NCI-H128 (cell line): ENCODE measurements around the gene HES3.

ENCODE experiments used
- DNase-seq: peaks from one replicate; lab custom pipeline; 2025; ENCODE audit not compliant: unreplicated experiment; lab: John Stamatoyannopoulos, UW

Gene HES3

GRCh38 chr1:6260961-6261614 lies 17.1 kb downstream of the HES3 start, which contains the start of gene GPR153:
Gene GPR153, minus strand, starts transcription at chr1:6261098. Its CDS starts 6,193 bp downstream, at chr1:6254905.
- no peak for DNase-seq

DNA sequence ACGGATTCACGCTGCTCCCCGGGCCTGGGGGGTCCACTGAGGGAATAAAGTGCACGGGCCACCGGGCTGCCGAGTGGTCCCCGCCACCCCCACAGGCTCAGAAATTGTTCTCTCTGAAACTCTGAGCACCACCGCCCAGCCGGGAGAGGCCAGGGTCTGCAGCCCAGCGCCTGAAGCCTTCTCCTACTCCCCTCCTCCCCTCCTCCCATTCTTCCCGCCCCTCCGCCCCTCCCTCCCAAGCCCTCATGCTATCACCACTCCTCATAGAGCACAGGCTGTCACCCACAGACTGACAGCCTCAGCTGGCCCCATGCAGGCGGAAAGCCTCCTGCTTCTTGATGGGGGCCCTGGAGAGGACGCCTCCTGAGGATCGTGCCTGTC lies 17.6 kb downstream of the HES3 start:
- DNase-seq, result no peak

- no peak for DNase-seq
Measured at GRCh38 chr1:6262555-6263420, 18.8 kb downstream of the HES3 start.

DNA sequence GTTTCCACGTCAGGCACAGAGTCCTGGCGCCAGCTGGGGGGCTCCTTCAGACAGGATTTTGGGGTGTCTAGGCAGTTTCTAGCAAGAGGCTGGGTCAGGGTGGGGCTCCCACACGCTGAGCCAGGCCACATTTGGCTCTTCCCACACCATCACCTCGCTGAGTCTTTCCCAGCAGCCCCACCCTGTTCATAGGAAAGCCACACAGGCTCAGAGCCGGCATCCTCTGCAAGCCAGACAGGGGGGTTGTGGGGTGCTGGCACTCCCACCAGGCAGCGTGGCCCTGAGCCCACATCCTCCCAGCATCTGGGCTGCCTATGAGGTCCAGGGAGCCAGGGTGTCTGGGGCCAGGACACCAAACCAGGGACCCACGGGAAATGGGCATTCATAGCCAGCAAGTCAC lies 19.7 kb downstream of the HES3 start:
- DNase-seq, result no peak

GRCh38 chr1:6265151-6265550 lies 21.2 kb downstream of the HES3 start:
- no peak for DNase-seq

GRCh38 chr1:6266641-6267040 lies 22.7 kb downstream of the HES3 start:
- no peak for DNase-seq

DNA sequence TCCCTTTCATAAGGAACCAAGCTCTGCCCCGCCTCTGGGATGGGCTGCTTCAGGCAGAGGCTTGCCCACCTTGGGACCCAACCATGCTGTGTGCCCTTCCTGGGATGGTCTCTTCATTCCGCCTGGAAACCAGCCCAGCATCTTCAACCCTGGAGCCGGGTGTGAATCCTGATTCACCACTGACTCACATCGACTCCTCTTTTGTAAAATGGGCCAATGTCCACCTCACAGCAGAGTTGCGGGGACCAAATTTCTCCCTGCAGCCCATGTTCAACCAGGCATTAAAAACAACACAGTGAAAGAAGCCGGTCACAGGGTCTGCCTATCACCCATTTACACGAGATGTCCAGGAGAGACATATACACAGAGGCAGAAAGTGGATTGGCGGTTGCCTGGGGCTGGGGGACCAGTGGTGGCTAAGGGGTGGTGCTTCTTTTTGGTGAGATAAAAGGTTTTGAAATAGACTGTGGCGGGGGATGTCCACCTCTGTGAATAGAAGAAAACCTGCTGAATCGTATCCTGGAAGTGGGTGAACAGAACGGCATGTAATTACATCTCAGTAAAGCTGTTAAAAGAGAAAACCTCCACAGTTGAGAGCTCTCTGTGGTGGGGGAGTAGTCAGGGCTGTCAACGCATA lies 23.8 kb downstream of the HES3 start:
- DNase-seq, result no peak

DNA sequence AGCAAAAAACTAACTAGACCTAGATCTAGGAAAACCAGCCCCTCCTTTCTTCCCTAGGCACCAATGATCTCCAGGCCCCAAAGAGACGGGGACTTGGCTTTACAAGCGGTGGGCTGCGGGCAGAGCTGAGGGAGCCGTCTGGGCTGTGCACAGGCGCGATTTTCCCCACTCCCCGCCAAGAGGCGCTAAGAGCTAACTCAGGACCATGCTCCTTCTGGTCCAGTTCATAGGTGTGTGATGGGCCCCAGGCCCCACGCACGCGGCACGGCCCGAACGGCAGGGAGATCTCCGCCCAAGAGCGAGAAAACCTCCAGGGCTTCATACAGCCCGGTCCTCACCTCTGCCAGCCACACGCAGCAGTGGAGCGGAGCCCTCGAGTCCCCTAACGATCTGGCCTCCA lies 24.4 kb downstream of the HES3 start:
- DNase-seq, result no peak

DNA sequence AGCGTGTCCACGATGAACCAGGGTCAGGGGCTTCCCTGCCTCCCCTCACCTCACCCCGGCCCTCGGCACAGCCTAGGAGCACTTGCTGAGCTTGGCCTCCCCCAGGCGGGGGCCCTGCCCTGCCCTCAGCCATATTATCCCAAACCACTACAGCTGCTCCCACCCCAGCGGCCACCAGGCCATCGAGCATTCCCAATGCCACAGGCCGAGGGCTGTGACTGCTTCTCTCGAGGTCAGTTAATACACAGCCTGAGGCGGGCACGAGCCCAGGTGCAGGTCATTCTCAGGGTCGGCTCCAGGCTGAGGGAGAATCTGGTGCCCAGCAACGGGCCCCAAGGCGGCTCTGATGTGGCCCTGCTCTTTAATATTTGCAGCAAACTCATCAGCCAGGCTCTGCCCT lies 25.3 kb downstream of the HES3 start:
- no peak for DNase-seq

DNA sequence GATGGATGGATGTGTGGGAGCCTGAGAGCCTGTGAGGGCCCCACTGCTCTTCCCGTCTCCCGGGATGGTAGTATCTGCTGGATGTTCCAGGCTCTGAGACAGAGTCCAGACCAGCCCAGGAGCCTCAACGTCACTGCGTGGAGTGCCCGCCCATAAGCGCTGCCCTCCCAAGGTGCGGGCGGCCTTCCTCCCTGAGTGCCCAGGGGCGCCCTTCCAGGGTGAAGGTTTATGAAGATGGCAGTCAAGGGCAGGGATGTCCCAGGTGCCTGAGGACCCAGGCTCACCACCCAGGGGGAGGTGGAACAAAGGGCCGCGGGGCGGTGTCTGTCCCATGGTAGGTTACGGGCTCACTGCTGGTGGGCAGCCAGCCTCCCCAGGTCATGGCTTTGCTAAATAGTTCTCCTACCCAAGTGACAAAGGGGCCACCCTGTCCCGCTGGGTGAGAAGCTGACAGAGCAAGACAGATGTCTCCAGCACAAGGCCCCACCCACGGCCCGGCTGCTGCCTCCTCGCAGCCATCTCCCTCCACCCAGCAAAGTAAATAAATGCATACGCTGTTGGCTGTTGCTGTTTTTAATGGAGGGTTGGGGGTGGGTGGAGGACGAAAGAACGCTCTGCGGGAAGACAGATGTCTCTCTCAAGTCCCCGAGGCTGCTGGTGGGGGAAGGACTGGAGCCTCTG lies 25.9 kb downstream of the HES3 start:
- DNase-seq, result no peak

GRCh38 chr1:6270401-6270800 lies 26.4 kb downstream of the HES3 start:
- DNase-seq, result no peak

GRCh38 chr1:6271006-6271405 lies 27.0 kb downstream of the HES3 start:
- no peak for DNase-seq

GRCh38 chr1:6271554-6271953 lies 27.6 kb downstream of the HES3 start:
- DNase-seq, result no peak

GRCh38 chr1:6272452-6272851 lies 28.5 kb downstream of the HES3 start:
- DNase-seq, result no peak

DNA sequence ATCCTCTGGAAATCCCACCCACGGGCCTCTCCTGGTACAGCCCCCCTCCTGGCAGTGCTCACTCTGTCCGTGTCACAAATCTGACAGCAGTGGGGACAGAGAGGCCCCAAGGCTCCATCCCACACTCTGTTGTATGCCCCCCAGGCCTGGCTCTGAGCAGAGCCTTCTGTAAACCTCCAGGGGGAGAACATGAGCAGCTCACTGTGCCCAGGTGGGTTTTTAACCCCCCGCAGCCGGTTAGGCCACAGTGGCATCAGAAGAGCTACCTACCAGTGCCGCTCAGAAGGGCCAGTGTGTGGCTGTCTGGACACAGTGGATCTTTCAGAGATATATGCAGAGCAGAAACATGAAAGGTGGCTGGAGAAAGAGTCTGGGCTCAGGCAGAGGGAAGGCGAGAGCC lies 28.9 kb downstream of the HES3 start:
- no peak for DNase-seq

DNA sequence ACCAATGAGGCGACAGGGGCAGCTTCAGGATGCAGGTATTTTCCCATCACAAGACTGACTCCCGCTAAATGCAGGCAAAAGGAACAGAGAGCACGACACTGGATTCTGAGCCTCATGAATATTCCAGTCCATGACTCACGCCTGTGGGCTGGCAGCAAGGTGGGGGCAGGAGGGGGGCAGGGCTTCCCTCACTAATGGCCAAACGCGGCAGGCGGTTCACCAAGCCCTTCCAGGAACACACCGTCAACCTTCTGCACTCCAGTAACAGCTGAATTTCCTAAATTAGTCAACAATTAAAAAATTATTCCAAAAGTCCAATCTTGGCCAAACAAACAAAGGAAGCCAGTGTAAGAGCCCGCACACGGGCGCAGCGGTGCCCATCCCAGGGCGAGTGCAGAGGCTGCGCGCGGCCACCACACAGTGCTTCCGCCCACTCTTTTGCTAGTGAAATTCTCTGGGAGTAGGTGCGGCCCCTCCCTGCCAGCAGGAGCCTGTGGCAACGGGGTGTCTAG lies 29.5 kb downstream of the HES3 start:
- no peak for DNase-seq

DNA sequence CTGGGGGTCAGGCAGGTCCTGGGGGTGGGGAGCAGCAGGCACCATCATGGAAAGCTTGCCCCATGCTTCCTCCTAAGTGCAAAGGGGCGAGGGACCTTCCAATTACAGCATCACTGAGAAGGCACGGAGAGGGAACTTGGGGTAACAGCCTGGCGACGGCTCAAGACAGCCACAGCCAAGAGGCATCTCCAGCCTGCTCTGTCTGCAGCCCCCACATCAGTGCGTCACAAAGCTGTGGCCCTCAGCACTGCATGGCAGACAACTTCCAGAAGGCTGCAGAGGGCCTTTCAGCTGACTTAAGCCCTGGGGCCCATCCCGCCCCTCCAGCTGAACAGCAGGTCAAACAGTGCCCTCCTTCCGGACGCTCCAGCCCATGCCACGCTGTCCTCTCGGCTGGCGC lies 30.1 kb downstream of the HES3 start:
- no peak for DNase-seq

GRCh38 chr1:6274622-6275139 lies 30.7 kb downstream of the HES3 start:
- DNase-seq, result no peak

DNA sequence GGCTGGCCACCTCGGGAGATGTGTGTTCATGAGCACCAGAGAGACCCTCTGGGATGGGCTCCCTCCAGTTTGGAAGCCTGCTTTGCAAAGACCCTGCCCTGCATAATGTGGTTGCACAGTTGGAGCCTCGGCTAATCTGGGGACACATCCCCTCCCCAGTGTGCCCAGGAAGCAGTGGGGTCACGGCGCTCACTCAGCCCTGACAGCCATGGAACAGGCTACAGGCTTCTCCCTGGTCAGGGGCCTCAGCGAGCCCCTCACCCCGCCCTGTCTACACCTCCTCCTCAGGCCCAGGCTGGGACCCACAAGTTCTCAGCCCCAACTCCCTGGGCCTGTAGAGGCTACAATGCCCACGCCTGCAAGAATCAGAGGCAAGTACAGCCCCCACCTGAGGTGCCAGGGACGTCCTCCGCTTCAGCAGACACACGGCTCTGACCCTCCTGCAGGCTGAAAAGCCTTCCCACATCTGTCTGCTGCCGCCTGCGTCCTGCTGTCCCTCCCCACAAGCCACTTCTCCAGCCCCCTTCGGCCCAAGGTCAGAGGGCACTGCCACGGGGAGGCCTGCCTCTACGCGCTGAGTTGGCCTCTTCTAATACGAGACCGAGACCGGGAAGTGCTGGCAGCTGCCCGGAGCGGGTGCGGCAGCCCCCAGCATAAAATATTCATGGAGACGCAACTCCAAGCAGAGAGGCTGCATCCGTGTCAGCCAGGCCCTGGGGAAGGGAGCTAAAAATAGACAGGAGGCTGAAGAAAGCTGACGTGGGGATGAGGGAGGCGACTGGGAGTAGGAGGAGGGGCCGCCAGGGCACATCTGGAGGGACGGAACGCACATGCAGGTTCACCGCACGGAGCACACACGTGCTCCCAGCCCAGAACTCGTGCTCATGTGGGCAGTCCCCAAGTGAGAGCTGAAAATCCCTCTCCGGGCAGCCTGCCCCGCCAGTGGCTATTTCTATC lies 32.1 kb downstream of the HES3 start:
- DNase-seq, result no peak
